Tibial nerve (tissue), 4 donors: ENCODE results near the gene ENDOV.

Experiments used
- CTCF ChIP-seq, 5 experiments: fragments of 200-600 bp in 3 of 5; fragments of 450-650 bp in 2 of 5; sonication (generic) in 3 of 5; IDR thresholded peaks; one replicate each; pipeline ENCODE4 v1.5.1; 2016 to 2019; ENCODE audit warnings: antibody characterized with exemption in 5 of 5, mild to moderate bottlenecking in 3 of 5, moderate library complexity in 2 of 5
- EP300 ChIP-seq, 2 donors: sonication (generic); formaldehyde crosslinking; IDR thresholded peaks; one replicate each; pipeline ENCODE4 v1.6.1; 2017; ENCODE audit warnings: antibody characterized with exemption in 2 of 2, mild to moderate bottlenecking in 1 of 2

DNA sequence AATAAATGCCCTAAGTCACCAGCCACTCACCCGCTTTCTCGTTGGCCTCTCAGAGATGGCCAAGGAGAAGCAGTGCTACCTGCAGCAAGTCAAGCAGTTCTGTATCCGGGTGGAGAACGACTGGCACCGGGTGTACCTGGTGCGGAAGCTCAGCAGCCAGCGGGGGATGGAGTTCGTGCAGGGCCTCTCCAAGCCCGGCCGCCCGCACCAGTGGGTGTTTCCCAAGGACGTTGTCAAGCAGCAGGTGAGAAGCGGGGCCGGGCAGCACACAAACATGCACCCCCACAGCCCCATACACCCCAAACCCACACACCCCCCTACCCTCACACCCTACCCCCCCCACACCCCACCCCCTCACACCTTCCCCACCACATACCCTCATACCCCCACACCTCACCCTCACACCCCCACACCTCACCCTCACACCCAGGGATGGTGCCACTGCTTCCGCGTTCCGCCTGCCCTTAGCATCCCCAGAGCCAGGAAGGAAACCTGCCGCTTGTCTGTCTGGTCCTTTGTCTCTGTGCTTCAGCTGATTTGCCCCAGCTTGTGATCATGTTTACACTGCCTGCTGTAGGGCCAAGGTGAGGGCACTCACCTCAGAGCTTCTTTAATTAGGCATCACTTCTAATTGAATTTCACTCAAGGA, 41.9 kb upstream of the ENDOV start:
- TF ChIP-seq CTCF (IDR thresholded peaks at IDR 0.05) (no peak), EP300 (IDR thresholded peaks at IDR 0.05) (no peak)
